ENCODE data around the gene ADAM11.

The ADAM11 gene

DNA sequence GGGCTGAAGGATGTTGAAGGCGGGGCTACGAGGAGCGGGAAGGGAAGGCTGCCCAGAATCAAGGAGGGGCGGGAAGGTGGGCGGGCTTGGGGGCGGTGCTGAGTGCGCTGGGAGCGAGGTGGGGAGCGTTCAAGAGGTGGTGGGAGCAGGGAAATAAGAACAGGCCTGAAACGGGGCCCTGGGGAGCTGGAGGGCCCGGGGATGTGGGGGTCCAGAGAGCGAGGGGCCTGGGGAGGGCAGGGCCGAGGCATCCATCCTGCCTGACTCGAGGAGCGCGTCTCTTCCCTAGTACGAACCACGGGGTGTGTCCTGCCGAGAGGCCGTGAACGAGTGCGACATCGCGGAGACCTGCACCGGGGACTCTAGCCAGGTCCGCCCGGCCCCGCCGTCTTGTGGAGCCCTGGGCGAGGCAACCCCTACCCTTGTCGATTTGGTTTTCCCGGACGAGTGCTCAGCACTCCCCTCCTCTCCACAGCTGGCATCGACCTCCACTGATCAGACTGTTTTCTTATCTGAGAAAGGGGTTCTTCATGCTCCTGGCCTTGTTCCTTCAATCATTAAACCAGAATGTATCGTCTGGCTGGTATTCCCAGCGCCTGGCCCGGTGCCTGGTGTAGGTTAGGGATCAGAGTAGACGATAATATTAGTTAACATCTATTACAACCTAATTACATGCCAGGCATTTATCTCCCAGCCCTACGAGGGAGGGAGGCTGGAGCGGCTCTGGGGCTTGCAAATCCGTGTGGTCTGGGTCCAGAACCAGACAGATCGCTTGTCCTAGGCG, 17.2 kb downstream of the ADAM11 start:
- DNase-seq (ENCODE audit: low read depth) = no peak

DNA sequence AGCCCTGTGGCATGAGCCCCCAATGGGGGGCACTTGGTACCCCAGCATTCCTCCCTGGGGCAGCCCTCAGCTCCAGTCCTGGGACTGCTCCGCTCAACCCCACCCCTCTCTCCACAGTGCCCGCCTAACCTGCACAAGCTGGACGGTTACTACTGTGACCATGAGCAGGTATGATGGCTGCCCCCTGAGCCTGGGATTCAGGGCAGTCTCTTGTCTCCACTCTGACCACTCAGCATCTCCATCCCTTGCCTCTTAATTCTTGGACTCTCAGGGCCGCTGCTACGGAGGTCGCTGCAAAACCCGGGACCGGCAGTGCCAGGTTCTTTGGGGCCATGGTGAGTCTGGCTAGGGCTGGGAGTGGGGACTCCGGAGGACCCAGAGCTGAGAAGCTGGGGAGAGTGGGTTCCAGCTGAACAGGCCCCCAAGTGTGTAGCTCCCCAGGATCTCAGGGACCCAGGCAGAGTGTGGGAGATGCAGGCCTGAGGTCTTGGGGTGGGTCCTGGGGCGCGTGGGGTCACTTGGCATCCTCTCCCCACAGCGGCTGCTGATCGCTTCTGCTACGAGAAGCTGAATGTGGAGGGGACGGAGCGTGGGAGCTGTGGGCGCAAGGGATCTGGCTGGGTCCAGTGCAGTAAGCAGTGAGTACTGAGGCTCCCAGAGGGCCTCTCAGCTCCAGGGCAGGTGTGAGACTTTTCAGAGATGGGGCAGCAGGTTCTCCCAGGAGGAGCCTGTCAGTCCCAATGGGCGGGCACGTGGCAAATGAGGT, 18.0 kb downstream of the ADAM11 start:
- no peak for DNase-seq (ENCODE audit: low read depth)

DNA sequence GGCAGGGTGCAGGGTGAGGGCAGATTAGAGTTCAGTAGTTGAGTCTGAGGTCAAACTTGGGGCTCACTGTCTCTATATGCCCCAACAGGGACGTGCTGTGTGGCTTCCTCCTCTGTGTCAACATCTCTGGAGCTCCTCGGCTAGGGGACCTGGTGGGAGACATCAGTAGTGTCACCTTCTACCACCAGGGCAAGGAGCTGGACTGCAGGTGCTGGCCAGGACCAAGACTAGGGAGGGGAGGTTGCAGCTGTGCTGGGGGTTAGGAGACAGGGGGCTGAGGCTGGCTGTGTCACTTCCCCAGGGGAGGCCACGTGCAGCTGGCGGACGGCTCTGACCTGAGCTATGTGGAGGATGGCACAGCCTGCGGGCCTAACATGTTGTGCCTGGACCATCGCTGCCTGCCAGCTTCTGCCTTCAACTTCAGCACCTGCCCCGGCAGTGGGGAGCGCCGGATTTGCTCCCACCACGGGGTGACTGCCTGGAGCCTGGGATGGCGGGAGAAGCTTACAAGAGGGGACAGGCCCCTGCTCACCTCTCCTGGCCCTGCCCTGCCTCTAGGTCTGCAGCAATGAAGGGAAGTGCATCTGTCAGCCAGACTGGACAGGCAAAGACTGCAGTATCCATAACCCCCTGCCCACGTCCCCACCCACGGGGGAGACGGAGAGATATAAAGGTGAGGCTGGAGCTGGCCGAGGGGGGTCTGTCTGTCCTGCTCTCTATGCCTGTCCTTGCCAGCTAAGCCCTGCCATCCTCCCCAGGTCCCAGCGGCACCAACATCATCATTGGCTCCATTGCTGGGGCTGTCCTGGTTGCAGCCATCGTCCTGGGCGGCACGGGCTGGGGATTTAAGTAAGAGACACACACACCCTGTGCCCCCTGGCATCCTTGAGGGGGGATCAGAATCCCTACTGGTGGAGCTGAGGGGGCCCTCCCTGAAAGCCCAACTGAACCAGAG, 18.9 kb downstream of the ADAM11 start:
- no peak for DNase-seq (ENCODE audit: low read depth)

DNA sequence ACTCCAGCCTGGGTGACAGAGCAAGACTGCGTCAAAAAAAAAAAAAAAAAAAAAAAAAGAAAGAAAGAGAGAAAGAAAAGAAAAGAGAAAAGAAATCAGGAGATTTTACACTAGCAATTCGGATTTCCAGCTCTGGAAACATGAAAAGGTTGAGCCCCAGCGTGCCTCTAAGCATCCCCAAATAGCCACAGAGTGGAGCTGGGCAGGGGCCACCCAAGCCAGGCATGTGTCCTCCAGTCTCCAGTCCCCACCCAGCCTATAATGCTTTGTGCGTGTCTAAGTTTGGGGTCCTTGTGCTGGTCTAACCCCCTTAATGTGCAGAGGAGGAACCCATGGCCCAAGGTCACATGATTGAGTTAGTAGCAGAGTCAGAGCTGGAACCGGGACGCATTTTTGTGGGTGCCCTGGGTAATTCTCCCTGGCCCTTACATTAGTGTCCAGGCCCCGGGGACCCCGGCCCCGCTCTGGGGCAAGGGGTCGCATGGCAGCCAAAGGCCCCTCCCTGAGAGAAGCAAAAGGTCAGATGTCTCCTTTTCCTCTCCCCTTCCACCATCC, 19.9 kb downstream of the ADAM11 start:
- DNase-seq (ENCODE audit: low read depth) = no peak

DNA sequence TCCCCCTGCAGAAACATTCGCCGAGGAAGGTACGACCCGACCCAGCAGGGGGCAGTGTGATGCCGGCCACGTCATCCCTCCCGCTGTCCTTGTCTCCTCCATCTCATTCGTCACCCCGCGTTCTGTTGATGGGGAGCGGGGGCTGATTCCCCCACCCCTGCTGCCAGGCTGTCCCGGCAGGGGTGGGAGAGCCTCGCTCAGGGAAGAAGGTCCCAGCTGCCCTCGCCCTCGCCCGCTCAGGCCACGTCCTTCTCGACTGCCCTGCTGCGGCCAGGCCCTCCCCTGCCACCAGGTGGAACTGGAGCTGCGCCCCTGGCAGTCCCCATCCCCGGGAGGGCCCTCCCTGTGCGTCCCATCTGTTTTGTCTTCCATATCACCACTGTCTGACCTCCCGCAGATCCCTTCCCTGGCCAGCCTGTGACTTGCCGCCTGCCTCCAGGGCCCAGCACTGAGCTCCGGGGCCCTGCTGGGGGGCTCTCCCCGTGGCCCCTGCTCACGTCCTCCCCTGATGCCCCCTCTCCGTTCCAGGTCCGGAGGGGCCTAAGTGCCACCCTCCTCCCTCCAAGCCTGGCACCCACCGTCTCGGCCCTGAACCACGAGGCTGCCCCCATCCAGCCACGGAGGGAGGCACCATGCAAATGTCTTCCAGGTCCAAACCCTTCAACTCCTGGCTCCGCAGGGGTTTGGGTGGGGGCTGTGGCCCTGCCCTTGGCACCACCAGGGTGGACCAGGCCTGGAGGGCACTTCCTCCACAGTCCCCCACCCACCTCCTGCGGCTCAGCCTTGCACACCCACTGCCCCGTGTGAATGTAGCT, 20.6 kb downstream of the ADAM11 start:
- peak; percentile 42 for DNase-seq (ENCODE audit: low read depth)

DNA sequence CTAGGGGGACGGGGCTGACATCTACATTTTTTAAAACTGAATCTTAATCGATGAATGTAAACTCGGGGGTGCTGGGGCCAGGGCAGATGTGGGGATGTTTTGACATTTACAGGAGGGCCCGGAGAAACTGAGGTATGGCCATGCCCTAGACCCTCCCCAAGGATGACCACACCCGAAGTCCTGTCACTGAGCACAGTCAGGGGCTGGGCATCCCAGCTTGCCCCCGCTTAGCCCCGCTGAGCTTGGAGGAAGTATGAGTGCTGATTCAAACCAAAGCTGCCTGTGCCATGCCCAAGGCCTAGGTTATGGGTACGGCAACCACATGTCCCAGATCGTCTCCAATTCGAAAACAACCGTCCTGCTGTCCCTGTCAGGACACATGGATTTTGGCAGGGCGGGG, 21.4 kb downstream of the ADAM11 start:
- DNase-seq (ENCODE audit: low read depth) = no peak

DNA sequence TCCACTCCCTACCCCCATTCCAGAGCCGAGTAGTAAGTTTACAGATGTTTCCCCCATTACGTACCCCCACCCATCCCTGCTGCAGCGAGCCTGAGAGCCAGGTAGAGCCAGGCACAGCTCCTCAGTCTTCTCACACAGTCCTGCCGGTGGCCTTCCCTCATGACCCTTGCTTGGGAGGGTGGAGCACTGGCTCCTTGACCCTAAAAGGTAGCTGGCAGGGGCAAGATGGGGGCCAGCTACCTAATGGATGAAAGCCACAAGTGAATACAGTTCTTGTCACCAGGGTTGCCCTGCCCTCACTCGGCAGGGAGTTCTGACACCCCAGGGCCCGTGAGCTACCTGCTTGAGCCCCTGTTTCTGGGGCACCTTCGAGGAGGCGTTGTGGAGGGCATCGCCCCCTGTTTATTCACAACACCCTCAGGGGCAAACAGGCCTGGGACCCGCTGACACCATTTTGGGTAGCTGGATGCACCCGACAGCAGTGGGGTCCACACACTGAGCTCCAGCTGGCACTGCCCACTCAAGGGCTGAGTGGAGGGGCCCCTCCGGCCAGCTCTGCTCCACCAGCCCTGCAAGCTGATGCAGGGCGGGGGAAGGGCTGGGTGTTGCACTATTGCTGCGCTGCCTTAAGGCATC, 22.2 kb downstream of the ADAM11 start:
- DNase-seq (ENCODE audit: low read depth) = no peak

DNA sequence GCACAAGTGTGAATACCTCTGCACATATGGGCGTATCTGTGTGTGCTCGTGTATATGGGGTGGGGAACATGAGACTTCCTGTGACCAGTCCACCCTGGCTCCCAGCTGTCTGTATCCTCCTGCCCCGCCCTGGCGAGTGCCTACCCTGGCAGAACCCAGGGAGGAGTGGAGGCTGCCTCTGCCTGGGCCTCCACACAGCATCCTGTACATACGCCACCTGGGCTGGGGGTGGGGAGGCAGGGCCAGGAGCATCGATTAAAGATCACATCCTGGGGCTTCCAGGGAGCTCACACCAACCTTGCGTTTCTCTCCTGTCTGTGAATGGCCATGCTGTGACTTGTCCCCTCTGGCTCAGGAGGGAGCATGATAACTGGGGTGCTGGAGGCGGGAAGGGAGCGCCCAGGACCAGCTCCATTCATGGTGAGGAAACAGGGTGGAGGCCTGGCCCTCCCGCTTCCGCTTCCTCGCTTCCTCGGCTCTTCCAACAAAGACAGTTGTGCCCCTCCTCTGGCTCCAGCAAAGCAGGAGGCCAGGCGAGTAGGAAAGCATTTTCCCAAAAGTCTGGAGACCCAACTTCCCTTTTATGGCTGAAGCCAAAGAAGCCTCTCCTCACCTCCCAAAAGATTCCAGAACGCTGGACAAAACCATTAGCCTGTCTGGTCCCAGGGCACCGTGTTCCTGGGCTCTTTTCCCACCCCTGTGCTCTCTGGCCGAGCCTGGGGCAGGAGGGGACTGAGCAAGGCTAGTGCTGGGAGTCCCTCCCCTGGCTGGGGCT, 22.9 kb downstream of the ADAM11 start:
- no peak for DNase-seq (ENCODE audit: low read depth)

DNA sequence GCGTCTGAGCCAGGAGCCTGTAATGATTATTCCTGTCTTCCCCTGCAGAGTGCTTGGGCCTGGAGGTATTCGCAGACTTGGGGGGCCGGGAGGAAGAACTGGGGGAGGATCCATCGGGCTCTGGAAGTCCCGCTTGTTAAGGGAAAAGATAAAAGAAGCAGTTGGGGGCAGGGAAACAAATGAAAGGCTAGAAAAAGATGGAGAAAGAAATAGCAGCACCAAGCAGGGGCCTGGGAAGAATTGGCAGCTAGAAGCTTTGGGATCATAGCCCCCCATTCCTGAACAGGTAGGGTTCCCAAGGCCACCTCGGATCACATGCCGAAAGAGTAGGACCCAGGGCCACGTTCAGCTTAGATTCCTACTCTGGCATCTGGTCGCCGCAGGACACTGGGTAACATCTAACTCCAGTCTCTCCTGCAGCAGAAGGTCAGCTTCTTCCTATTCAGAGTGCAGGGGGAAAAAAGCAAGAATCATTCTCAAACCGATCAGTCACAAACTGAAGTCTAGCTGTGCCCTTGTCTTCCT, 23.6 kb downstream of the ADAM11 start:
- no peak for DNase-seq (ENCODE audit: low read depth)

DNA sequence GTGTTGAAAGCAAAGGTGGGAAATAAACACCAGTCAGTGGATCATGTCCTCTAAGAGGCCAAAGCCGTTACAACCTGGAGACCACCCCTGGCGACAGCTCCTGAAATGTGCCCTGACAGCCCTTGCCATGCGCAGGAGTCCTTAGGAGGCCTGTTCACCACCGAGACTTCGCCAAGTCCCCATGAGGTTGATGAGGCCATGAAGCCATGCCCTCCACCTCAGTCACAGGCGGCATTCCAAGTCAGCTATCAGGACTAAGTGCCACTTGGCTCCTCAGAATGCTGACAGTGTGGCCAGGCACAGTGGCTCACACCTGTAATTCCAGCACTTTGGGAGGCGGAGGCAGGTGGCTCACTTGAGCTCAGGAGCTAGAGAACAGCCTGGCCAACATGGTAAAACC, 27.1 kb downstream of the ADAM11 start:
- DNase-seq (ENCODE audit: low read depth) = no peak

DNA sequence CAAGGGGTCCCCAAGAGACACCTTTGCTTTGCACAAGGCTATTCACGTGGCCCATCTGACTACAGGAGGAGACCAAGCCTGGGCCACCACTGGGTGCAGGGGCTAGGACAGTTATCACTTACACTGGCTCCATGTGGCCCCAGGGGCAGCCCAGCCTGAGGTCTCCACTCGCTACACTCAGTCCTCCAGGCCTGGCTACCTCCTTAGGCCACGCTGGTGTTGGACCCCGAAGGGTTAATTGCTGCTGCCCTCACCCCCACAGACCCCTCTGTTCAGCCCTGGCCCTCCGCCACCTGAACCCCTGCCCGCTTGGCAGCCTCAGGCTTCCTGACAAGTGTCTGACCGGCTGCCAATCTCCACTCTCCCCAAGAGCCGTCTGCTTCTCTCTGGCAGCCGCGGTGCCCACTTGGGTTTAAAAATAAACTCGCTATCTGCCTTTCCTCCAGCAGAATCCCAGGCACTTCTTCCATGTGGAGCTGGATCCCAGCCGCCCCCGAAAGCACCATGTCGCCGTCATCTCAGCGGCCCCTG, 27.8 kb downstream of the ADAM11 start:
- no peak for DNase-seq (ENCODE audit: low read depth)

DNA sequence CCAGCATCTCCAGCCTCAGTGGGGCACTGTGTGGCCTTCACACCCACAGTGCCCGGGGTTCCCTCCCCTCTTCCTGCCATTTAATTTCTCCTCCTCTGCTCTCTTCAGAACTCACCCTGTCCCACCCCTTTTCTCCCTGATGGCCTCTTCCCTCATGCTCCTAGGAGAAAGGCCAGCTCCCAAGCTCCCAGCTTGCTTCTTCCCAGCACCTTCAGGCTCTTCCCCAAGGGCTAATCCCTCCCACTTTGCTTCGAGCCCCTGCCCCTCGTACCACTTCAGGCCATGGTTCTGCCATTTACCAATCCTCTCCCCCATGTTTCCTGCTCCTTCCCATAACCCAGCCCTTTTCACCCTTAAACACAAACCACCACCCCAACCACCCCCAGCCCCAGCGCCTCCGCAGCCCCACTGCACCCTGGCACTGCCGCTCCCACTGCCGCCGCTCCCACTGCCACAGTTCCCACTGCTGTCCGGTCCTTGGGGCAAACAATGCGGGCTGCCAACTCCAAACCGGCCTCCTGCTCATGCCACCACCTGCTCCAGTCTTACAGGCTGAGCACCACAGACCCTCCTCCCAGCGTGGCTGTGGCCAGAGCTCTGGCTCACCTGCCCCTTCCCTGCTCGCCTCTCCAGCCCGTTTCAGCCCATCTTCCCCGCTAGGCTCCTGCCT, 28.6 kb downstream of the ADAM11 start:
- no peak for DNase-seq (ENCODE audit: low read depth)

DNA sequence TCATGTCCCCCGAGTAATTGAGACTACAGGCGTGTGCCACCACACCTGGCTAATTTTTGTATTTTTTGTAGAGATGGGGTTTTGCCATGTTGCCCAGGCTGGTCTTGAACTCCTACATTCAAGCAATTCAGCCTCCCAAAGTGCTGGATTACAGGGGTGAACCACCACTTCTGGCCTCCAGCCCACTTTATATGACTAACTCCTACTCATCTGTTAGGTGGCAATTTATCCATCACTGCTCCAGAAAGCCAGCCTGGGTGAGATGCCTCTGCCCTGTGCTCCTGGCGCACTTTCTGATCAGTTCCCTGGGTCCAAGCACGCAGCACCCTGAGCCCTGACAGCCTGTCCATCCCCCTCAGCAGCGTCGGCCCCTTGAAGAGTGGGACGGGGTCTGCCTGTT, 29.4 kb downstream of the ADAM11 start:
- DNase-seq (ENCODE audit: low read depth) = no peak

DNA sequence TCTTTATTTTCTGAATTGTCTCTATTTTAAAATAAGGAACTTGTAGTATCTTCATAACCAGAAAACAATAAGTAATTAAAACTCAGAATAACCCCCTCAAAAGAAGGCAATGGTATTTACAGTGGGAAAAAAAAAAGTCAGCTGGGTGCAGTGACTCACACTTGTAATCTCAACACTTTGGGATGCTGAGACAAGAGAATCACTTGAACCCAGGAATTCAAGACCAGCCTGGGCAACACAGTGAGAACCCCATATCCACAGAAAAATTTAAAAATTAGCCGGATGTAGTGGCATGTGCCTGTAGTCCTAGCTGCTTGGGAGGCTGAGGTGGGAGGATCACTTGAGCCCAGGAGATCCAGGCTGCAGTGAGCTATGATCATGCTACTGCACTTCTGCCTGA, 33.5 kb downstream of the ADAM11 start:
- no peak for DNase-seq (ENCODE audit: low read depth)

DNA sequence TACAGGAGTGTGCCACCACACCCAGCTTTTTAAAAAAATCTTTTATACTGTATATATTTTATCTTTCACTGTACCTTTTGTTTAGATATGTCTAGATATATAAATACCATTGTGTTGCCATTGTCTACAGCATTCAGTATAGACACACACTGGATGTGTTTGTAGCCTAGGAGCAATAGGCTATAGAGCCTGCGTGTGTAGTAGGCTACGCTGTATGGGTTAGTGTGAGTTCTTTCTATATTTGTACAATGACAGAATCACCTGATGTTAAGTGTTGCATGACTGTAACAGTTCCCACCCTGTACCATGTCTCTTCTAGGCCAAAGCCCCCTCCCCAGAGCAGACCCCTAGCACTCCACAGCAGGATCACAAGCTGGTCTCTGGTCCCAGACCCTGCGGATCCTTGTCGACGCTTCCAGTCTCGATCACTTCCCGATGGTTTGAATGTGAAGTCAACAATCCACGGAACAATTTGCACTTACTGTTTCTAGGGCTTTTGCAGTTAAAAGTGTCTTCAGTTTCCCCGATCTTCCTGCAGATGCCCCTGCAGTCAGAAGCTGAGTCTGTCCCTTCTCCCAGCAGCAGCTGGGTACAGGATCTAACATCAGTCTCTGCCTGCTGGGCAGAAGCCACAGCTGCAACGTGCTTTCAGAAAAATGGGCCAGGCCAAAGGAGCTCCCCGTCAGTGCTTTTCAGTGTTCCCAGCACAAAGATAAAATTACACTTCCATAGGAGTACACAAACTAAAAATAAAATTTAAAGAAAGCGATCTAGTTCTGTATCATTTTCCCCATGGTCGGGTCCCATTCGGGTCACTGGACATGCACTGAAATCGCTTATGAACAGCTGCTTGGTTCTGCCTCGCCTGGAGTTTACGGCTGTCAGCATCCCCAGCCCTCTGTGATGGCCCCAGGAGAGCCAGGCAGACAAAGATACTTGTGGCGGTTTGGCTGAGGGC, 35.4 kb downstream of the ADAM11 start:
- no peak for DNase-seq (ENCODE audit: low read depth)

DNA sequence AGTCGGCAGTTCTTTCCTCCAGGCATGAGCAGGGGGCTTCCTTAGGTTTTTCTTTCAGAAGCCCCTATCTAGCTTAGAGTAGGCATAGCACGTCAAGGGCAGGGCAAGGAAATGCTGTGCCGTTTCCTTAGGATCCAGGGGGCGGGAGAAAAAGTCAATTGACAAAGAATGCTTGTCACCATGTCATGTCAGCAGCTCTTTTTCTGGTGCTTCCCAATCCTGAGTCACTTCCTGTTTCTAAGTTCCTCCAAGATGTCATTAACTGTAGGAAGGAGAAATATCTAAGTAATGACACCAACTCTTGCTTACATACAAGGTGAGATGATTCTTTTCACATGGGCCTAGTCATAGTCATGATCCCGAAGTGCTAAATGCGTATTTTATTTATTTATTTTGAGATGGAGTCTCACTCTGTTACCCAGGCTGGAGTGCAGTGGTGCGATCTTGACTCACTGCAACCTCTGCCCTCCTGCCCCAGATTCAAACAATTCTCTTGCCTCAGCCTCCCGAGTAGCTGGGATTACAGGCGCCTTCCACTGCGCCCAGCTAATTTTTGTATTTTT, 36.1 kb downstream of the ADAM11 start:
- DNase-seq (ENCODE audit: low read depth) = peak; percentile 59

DNA sequence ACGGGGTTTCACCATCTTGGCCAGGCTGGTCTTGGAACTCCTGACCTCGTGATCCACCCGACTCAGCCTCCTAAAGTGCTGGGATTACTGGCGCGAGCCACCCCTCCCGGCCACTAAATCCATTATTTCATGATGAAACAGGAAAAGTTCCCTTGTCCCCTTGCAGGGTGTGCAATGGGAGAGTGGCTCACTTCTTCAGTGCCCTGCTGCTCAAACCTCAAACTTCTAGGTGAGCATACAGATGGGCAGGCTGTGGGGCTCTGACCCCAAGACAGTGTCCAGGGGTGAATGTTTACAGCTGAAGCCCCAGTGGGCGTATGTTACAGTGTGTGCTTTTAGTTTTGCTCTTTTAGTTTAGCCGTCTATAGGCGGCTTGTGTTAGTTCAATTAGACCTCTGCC, 36.6 kb downstream of the ADAM11 start:
- no peak for DNase-seq (ENCODE audit: low read depth)

Data from stromal cell of bone marrow (primary cell).